Measurements from ENCODE around the gene SLC4A1. TPM values are rescaled to one million over a fixed set of nuclear protein-coding genes. Genes with fewer than 3 reads are reported as not detected.

The SLC4A1 gene
- total RNA-seq, 3 donors from 2014 or later (not counting 1 experiment from before 2014, with no cell fraction given) = not detected

DNA sequence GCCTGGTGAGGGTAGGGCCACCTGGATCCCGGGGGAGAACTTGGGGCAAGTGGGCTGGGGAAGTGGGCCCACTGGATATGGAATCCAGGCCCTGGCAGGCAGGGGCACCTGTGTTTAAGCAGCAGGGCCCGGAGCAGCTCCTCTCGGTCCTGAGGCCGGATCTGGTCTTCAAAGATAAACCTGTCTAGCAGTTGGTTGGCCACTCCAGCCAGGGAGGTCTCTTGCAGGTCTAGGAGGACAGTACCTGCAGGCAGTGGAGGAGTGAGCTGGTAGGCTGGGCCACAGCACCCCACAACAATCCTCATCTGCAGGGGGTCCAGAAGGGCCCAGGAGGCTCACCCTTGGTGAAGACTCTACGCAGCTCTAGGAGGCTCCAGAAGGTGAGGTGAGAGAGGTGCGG, 7.6 kb downstream of the SLC4A1 start:
- H3K4me3 ChIP-seq (ENCODE audit: low read length) = no peak overlapping the region
- H3K4me1 Mint-ChIP-seq = no peaks in the 10 kb centered on the region
- H3K27me3 Mint-ChIP-seq (ENCODE audit: low read depth in 2 of 2) = no peaks in the 10 kb centered on the region
- no peak for ATAC-seq
- H3K9me3 Mint-ChIP-seq = no peaks in the 10 kb centered on the region
- 90% methylated on average over 6 of the region's 6 CpGs for WGBS (ENCODE audit: insufficient coverage)
- H3K36me3 Mint-ChIP-seq = no peaks in the 10 kb centered on the region
- DNase-seq = no peak
- H3K4me1 ChIP-seq (ENCODE audit: control insufficient read depth, insufficient read depth, low read length) = no peaks in the 10 kb centered on the region
- H3K27ac ChIP-seq (ENCODE audit: low read length) = no peak overlapping the region
- H3K36me3 ChIP-seq (ENCODE audit: control insufficient read depth, insufficient read depth, low read length) = no peaks in the 10 kb centered on the region
- TF ChIP-seq CTCF (IDR thresholded peaks at IDR 0.05) = no peak
- H3K27me3 ChIP-seq (ENCODE audit: control insufficient read depth, insufficient read depth, low read length) = no peaks in the 10 kb centered on the region
- H3K4me3 Mint-ChIP-seq = no peak overlapping the region
- intact Hi-C loops (cut with micrococcal nuclease) = no loop called here
- H3K27ac Mint-ChIP-seq = no peak overlapping the region
- H3K9me3 ChIP-seq (ENCODE audit: control insufficient read depth, insufficient read depth, low read length) = no peaks in the 10 kb centered on the region

DNA sequence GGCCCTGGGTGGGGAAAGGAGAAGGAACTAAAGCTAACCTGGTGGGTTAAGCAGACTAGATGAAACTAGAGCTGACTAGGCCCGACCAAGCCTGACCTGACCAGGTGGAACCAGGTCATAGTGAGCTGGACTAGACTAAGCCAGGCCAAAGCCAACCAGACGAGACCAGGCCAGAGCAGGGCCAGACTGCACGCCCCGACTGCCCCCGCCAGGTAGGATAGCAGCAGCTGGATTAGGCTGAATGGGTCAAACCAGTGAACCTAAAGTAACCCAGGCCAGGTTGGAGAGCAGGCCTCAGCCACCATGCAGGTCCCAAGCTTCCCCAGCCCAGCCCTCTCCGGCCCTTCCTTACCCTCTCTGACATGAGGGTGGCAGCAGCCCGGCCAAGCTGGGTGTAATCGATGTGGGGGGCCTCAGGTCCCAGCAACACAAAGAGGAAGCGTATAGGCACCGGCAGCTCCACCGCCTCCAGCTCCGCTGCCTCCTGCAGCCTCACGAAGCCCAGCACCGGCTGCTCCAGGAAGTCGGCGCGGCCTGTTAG, 9.1 kb downstream of the SLC4A1 start:
- no peak overlapping the region for H3K4me3 Mint-ChIP-seq
- no peak overlapping the region for H3K27ac ChIP-seq (ENCODE audit: low read length)
- 65% methylated on average over 17 of the region's 17 CpGs for WGBS (ENCODE audit: insufficient coverage)
- H3K27ac Mint-ChIP-seq = no peak overlapping the region
- ATAC-seq = no peak
- H3K27me3 Mint-ChIP-seq (ENCODE audit: low read depth in 2 of 2) = no peaks in the 10 kb centered on the region
- intact Hi-C loops (cut with micrococcal nuclease) = no loop called here
- no peak for TF ChIP-seq CTCF (IDR thresholded peaks at IDR 0.05)
- no peaks in the 10 kb centered on the region for H3K9me3 ChIP-seq (ENCODE audit: control insufficient read depth, insufficient read depth, low read length)
- H3K36me3 Mint-ChIP-seq = no peaks in the 10 kb centered on the region
- H3K27me3 ChIP-seq (ENCODE audit: control insufficient read depth, insufficient read depth, low read length) = no peaks in the 10 kb centered on the region
- DNase-seq = no peak
- no peaks in the 10 kb centered on the region for H3K36me3 ChIP-seq (ENCODE audit: control insufficient read depth, insufficient read depth, low read length)
- H3K4me1 ChIP-seq (ENCODE audit: control insufficient read depth, insufficient read depth, low read length) = no peaks in the 10 kb centered on the region
- H3K4me1 Mint-ChIP-seq = no peaks in the 10 kb centered on the region
- no peak overlapping the region for H3K4me3 ChIP-seq (ENCODE audit: low read length)
- H3K9me3 Mint-ChIP-seq = no peaks in the 10 kb centered on the region

DNA sequence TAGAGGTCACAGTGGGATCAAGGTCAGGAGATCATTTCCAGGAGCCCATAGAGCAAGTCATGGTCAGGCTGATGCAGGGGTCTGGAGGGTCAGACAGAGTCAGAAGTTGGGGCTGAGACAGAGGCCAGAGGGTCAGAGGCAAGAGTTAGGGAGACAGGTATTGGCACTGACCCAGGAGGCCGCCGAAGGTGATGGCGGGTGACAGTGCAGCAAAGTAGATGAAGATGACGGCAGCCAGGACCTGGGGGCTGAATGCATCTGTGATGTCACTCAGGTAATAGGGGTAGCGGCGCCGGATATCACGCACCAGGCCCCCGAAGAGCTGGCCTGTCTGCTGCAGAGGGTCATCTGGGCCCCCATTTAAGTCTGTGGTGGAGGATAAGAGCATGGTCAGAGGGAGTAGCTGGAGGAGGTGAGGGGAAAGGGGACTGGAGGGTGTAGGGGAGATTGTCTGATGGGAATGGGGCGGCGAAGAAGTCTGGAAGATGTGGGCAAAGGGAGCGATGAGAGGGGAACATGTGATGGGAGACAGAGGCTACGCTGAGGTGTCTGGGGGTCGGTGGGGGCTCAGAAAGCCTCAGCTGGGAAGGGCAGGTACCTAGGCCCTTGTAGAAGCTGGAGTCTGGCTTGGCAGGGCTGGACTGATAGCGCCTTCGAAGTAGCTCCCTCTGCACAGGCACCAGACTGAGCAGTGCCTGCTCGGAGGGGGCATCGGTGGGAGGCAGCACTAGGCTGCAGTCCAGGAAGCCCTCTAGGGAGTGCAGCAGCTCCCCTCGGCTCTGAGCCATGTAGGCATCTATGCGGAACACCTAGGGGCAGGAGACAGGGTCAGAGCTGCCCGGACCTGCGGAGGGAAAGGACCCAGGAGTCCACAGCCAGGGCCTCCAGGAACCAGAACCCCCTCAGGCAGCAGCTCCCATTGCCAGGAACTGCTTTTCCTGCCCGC, 9.8 kb downstream of the SLC4A1 start:
- Histone ChIP-seq H3K9me3 (ENCODE audit: control insufficient read depth, insufficient read depth, low read length) (no peaks in the 10 kb centered on the region), H3K4me1 (ENCODE audit: control insufficient read depth, insufficient read depth, low read length) (no peaks in the 10 kb centered on the region), H3K27ac (ENCODE audit: low read length) (no peak overlapping the region), H3K27me3 (ENCODE audit: control insufficient read depth, insufficient read depth, low read length) (no peaks in the 10 kb centered on the region), H3K4me3 (ENCODE audit: low read length) (no peak overlapping the region), H3K36me3 (ENCODE audit: control insufficient read depth, insufficient read depth, low read length) (no peaks in the 10 kb centered on the region)
- no peaks in the 10 kb centered on the region for H3K27me3 Mint-ChIP-seq (ENCODE audit: low read depth in 2 of 2)
- H3K4me3 Mint-ChIP-seq = no peak overlapping the region
- ATAC-seq = no peak
- TF ChIP-seq CTCF (IDR thresholded peaks at IDR 0.05) = no peak
- intact Hi-C loops (cut with micrococcal nuclease) = no loop called here
- H3K9me3 Mint-ChIP-seq = no peaks in the 10 kb centered on the region
- H3K36me3 Mint-ChIP-seq = no peaks in the 10 kb centered on the region
- H3K27ac Mint-ChIP-seq = no peak overlapping the region
- H3K4me1 Mint-ChIP-seq = no peaks in the 10 kb centered on the region
- no peak for DNase-seq
- WGBS (ENCODE audit: insufficient coverage) = 94% methylated on average over 22 of the region's 23 CpGs

All from natural killer cell (primary cell).